DOHH2 (cell line): ENCODE data around the gene YTHDF1.

Experiments used
- CTCF ChIP-seq: fragments of 200-600 bp; sonication (generic); IDR thresholded peaks from one replicate; pipeline ENCODE4 v1.5.1; 2014; ENCODE audit warnings: antibody characterized with exemption, mild to moderate bottlenecking, low read depth, low read length; ENCODE audit not compliant: poor library complexity, severe bottlenecking
- EZH2phosphoT487 ChIP-seq: fragments of 200-600 bp; sonication (generic); IDR thresholded peaks from 2 replicates; pipeline ENCODE4 v1.6.1; 2017; ENCODE audit warnings: borderline replicate concordance, mild to moderate bottlenecking, antibody characterized with exemption, low read length, moderate library complexity, mixed read lengths

- TF ChIP-seq CTCF (no peak), EZH2phosphoT487 (no peak)
Observed at GRCh38 chr20:63153254-63154221, 62.4 kb downstream of the YTHDF1 start.
